VCaP (cell line): ENCODE measurements around the gene SCN2B.

Experiments
- H3K27ac ChIP-seq: fragments of 450-650 bp; 2 replicates; pipeline ENCODE4 v1.5.1; 2017
- TF ChIP-seq, protein P1 (sequence below): fragments of 450-650 bp; conservative IDR thresholded peaks from 2 replicates; pipeline ENCODE4 v1.5.1; 2017; ENCODE audit warnings: mild to moderate bottlenecking, moderate library complexity

SCN2B gene

DNA sequence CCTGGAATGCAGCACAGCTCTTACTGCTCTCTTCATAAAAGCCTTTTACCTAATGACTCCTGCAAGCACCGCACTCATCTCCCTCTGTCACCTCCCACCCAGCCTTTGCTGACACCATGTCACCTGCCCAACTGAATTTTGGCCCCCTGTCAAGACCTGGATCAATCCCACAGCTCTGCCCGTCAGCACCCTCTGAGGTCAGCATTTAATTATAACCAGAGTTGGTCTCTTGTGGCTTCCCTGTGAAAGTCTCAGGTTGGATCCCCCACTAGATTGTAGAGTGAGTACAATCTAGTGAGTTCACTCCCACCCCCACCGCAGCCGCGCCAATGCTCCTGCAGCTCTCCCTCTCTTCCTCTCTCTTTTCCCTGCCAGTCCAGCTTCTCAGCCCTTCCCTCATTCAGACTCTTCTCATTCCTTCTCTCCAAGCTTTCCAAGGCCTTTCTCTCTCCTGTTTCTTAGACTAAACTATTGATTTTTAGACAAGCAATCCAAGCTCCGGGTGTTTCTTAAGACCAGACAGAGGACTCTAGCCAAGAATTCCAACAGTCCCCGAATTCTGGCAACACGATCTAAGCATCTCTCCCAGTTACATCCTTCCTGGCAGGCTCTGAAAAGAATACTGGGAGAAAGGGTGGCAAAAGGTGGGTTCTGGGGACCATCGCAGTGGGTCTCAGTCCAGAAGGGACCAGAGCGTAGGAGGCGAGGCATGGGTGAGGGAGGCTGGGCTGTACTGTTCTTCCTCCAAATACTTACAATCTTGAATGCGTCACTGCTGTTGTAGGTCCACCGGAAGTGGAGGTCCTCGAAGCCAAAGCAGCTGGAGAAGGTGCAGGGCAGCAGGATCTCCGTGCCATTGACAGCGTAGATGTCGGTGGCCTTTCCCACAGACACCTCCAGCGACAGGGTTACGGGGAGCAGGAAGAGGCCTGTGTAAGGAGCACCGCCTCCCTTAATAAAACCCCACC is 31.9 kb downstream of the SCN2B start:
- TF ChIP-seq, protein P1, sequence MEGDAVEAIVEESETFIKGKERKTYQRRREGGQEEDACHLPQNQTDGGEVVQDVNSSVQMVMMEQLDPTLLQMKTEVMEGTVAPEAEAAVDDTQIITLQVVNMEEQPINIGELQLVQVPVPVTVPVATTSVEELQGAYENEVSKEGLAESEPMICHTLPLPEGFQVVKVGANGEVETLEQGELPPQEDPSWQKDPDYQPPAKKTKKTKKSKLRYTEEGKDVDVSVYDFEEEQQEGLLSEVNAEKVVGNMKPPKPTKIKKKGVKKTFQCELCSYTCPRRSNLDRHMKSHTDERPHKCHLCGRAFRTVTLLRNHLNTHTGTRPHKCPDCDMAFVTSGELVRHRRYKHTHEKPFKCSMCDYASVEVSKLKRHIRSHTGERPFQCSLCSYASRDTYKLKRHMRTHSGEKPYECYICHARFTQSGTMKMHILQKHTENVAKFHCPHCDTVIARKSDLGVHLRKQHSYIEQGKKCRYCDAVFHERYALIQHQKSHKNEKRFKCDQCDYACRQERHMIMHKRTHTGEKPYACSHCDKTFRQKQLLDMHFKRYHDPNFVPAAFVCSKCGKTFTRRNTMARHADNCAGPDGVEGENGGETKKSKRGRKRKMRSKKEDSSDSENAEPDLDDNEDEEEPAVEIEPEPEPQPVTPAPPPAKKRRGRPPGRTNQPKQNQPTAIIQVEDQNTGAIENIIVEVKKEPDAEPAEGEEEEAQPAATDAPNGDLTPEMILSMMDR, result no peak
- no peak overlapping the region for H3K27ac ChIP-seq

DNA sequence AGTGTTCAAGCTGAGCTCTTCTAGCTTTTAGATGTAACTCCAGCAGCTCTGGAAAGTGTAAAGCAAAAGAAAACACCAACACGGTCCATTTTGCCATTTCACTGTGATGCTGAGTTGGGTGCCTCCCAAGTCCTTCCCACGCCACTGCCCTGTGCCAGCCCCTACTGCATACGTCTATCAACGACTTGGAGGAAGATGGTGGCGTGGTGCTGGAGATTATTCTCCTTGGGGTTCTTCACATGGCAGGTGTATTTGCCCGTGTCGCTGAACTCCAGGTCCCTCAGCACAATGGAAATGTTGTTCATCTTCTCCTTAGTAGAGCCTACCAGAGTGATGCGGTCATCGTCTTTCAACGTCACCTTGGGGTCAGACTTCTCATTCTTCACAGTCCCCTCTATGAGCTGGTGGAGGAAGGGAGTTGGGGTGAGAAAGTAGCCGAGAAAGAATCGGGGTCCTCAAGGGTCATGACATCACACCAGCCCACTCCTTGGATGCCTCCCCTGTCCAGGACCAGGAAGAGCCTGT is 32.7 kb downstream of the SCN2B start:
- TF ChIP-seq, protein P1, result no peak
- no peak overlapping the region for H3K27ac ChIP-seq

GRCh38 chr11:118142809-118143208 is 33.6 kb downstream of the SCN2B start:
- TF ChIP-seq, protein P1, result no peak
- no peak overlapping the region for H3K27ac ChIP-seq

GRCh38 chr11:118142081-118142480 is 34.4 kb downstream of the SCN2B start:
- TF ChIP-seq, protein P1, result no peak
- H3K27ac ChIP-seq, result no peak overlapping the region

DNA sequence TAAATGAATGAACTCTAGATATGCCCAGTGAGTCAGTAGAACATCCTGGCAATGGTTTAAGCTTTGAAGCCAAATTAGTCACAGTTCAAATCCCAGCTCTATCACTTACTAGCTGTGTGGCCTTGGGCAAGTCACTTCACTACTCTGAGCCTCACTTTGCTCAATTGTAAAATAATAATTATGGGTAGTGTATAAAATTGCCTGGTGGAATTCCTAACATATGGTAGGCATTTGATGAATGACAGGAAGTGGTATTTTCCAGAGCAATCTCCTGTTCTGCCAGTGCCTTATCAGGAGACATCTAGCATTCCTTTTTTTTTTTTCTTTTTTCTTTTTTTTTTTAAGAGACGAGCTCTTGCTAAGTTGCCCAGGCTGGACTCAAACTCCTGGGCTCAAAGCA is 36.9 kb downstream of the SCN2B start:
- TF ChIP-seq, protein P1, result no peak

DNA sequence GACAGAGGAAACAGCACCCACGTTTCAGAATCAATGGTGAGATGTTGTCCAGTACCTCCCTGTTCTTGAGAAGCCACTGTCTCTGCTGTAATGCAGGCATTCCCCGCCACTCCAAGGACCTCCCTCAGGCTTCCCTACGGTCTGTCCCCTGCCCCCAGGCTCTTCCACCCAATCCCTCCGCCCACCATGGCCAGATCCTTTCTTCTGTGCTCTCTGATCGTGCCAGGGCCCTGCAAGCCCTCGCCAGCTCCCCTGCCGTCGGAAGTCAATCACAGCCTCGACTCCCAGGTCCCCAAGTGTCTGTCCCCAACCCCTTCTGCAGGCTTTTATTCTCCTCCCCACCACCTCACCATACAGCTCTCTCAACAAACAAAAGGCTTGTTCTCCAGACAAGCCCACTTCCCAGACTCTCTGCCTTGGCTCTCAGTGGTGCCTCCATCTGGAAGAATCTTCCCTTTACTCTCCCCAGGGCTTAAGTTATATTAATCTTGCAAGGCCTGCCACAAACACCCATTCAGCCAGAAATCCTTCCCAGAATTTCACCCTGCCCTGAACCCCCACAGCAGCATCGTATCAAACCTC is 37.5 kb downstream of the SCN2B start:
- no peak overlapping the region for H3K27ac ChIP-seq
- TF ChIP-seq, protein P1, result no peak

More for the DNA sequence above, 36.9 kb downstream of the SCN2B start:
- H3K27ac ChIP-seq, result no peak overlapping the region

GRCh38 chr11:118136801-118137200 is 39.6 kb downstream of the SCN2B start:
- H3K27ac ChIP-seq, result no peak overlapping the region
- TF ChIP-seq, protein P1, result no peak
